HG02642 (cell line): ENCODE data around the gene ZEB2.

Experiments
- ATAC-seq: cut with Tn5 transposase; IDR thresholded peaks from one replicate; pipeline ENCODE4 v1.9.1; 2021; ENCODE audit warnings: mild to moderate bottlenecking; ENCODE audit not compliant: unreplicated experiment, poor library complexity

Gene ZEB2

GRCh38 chr2:144455987-144456386, 63.9 kb downstream of the ZEB2 start:
- ATAC-seq, result no peak

GRCh38 chr2:144454466-144455287, 65.2 kb downstream of the ZEB2 start:
- ATAC-seq, result peak; percentile 63

- no peak for ATAC-seq
Observed at GRCh38 chr2:144453486-144454158, 66.3 kb downstream of the ZEB2 start.

- no peak for ATAC-seq
Observed at GRCh38 chr2:144452989-144453336, 67.0 kb downstream of the ZEB2 start.

GRCh38 chr2:144452169-144452988, 67.5 kb downstream of the ZEB2 start:
- no peak for ATAC-seq

- no peak for ATAC-seq
Observed at GRCh38 chr2:144451443-144451842, 68.5 kb downstream of the ZEB2 start.

GRCh38 chr2:144449028-144449406, 70.9 kb downstream of the ZEB2 start:
- no peak for ATAC-seq

GRCh38 chr2:144448389-144449027, 71.4 kb downstream of the ZEB2 start:
- no peak for ATAC-seq

- ATAC-seq, result no peak
Observed at GRCh38 chr2:144447535-144447934, 72.4 kb downstream of the ZEB2 start.

- no peak for ATAC-seq
Observed at GRCh38 chr2:144446136-144446535, 73.8 kb downstream of the ZEB2 start.

- ATAC-seq, result no peak
Observed at GRCh38 chr2:144445196-144445595, 74.7 kb downstream of the ZEB2 start.

- no peak for ATAC-seq
Observed at GRCh38 chr2:144443837-144444817, 75.8 kb downstream of the ZEB2 start.

- no peak for ATAC-seq
Observed at GRCh38 chr2:144441711-144442141, 78.2 kb downstream of the ZEB2 start.

GRCh38 chr2:144439993-144440392, 79.9 kb downstream of the ZEB2 start:
- ATAC-seq, result no peak

- no peak for ATAC-seq
Observed at GRCh38 chr2:144438801-144439631, 80.9 kb downstream of the ZEB2 start.

- ATAC-seq, result no peak
Observed at GRCh38 chr2:144437636-144438035, 82.3 kb downstream of the ZEB2 start.

- ATAC-seq, result no peak
Observed at GRCh38 chr2:144434425-144435222, 85.3 kb downstream of the ZEB2 start.

- no peak for ATAC-seq
Observed at GRCh38 chr2:144432921-144433320, 87.0 kb downstream of the ZEB2 start.
